OCI-LY1 (cell line): ENCODE data around the gene CDK9.
"Not testable (repeated sequence)": the region's sequence is repeated elsewhere in the genome, so short reads cannot be mapped to it uniquely, and the experiment has no call there.

Source experiments
- H2AFZ ChIP-seq: fragments of 200-600 bp; sonication (generic), shearing (Covaris generic); 2 replicates; pipeline ENCODE4 v1.6.0; 2014; ENCODE audit warnings: antibody characterized with exemption, mild to moderate bottlenecking, low read length
- H3F3A ChIP-seq: fragments of 200-600 bp; sonication (generic), shearing (Covaris generic); 2 replicates; pipeline ENCODE4 v1.6.0; 2014; ENCODE audit warnings: mild to moderate bottlenecking, antibody characterized with exemption, low read length, moderate library complexity; ENCODE audit not compliant: insufficient read depth
- H3K27ac ChIP-seq: fragments of 200-600 bp; sonication (generic); 2 replicates; pipeline ENCODE4 v1.5.1; 2014; ENCODE audit warnings: low read length, mixed run types, mild to moderate bottlenecking, low read depth; ENCODE audit not compliant: poor library complexity, severe bottlenecking
- H3K27me3 ChIP-seq: fragments of 200-600 bp; sonication (generic); 2 replicates; pipeline ENCODE4 v1.6.0; 2014; ENCODE audit warnings: antibody characterized with exemption, mild to moderate bottlenecking, low read length, moderate library complexity; ENCODE audit not compliant: insufficient read depth
- H3K36me3 ChIP-seq: fragments of 200-600 bp; sonication (generic); 2 replicates; pipeline ENCODE4 v1.6.1; 2014; ENCODE audit warnings: mild to moderate bottlenecking, antibody characterized with exemption, low read length, moderate library complexity, mixed read lengths; ENCODE audit not compliant: insufficient read depth
- H3K4me1 ChIP-seq: fragments of 200-600 bp; sonication (generic); 2 replicates; pipeline ENCODE4 v1.5.1; 2014; ENCODE audit warnings: mild to moderate bottlenecking, low read length, moderate library complexity; ENCODE audit not compliant: insufficient read depth, severe bottlenecking
- H3K4me2 ChIP-seq: fragments of 200-600 bp; sonication (generic), shearing (Covaris generic); 2 replicates; pipeline ENCODE4 v1.6.1; 2014; ENCODE audit warnings: low read length
- H3K4me3 ChIP-seq: fragments of 200-600 bp; sonication (generic); 2 replicates; pipeline ENCODE4 v1.5.1; 2014; ENCODE audit warnings: low read length, low read depth, mild to moderate bottlenecking, mixed read lengths; ENCODE audit not compliant: poor library complexity, severe bottlenecking
- H3K79me2 ChIP-seq: fragments of 200-600 bp; shearing (Covaris generic); 2 replicates; pipeline ENCODE4 v1.6.1; 2016; ENCODE audit warnings: mixed run types, low read length, mixed read lengths; ENCODE audit not compliant: insufficient read depth
- H3K9ac ChIP-seq: fragments of 200-600 bp; sonication (generic), shearing (Covaris generic); 2 replicates; pipeline ENCODE4 v1.6.1; 2014; ENCODE audit warnings: mild to moderate bottlenecking, low read length, mixed read lengths
- H3K9me2 ChIP-seq: fragments of 200-600 bp; sonication (generic), shearing (Covaris generic); 2 replicates; pipeline ENCODE4 v1.6.1; 2014; ENCODE audit warnings: low read depth, mild to moderate bottlenecking, low read length, mixed read lengths
- H3K9me3 ChIP-seq: fragments of 200-600 bp; shearing (Covaris generic); 2 replicates; pipeline ENCODE4 v1.6.1; 2014; ENCODE audit warnings: low read length, mixed read lengths
- H4K20me1 ChIP-seq: fragments of 200-600 bp; sonication (generic), shearing (Covaris generic); 2 replicates; pipeline ENCODE4 v1.6.0; 2016; ENCODE audit warnings: mild to moderate bottlenecking, low read length; ENCODE audit not compliant: insufficient read depth
- EZH2 ChIP-seq: fragments of 200-600 bp; sonication (generic), shearing (Covaris generic); IDR thresholded peaks from 2 replicates; pipeline ENCODE4 v1.8.0; 2017; ENCODE audit warnings: borderline replicate concordance, mixed run types, mild to moderate bottlenecking, antibody characterized with exemption, low read length, moderate library complexity, mixed read lengths
- TF ChIP-seq, protein P1 (sequence below): fragments of 200-600 bp; sonication (generic), shearing (Covaris generic); IDR thresholded peaks from 2 replicates; pipeline ENCODE4 v1.5.1; 2017; ENCODE audit warnings: mild to moderate bottlenecking, antibody characterized with exemption, low read length, moderate library complexity, mixed read lengths

The CDK9 gene

DNA sequence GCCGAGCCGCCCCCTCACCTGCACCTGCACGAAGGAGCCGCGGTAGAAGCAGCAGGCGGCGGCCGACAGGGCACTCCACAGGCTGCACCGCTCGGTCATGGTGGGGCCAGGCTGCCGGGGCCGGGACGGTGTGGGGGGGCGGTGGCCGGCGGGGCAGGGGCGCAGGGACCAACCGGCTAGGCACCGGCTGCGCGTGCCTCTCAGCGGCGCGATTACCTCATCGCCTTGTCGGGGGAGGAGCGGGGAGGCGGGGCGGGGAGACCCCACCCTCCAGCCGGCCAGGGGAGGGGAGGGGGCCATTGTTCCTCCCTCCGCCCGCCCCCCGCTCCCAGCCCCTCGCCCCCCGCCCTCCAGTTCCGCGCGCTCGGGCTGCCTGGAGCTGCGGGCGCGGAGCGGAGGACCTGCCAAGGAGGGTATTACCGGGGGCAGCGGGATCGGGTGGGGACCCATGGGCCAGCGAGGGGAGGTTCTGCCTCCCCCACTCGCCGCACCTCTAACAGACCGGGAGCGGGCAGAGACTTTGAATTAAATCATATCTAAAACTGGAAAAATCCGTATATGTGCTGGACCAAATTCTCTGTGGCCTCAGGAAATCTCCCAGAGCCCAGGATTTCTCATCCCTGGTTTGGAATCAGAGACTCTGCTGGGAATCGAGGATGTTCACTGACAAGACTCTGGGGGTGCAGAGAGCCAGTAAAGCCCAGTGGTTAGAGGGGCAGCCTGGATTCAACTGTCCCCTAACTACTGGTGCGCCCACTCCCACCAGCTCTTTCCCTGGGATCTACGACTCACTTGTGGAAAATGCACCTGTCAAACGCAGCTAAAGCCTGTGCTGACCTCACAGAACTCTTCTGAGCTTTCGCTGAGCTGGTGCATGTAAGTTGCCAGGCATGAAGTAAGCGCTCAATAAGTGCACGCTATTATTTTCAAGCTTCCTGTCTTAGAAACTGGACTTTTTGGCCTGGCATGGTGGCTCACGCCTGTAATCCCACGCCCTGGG is 30.5 kb upstream of the CDK9 start:
- no peaks in the 10 kb centered on the region for H4K20me1 ChIP-seq
- no peaks in the 10 kb centered on the region for H3K9me2 ChIP-seq
- no peak overlapping the region for H3K27ac ChIP-seq
- no peaks in the 10 kb centered on the region for H3F3A ChIP-seq
- no peaks in the 10 kb centered on the region for H3K27me3 ChIP-seq
- H3K9me3 ChIP-seq = no peaks in the 10 kb centered on the region
- no peaks in the 10 kb centered on the region for H3K79me2 ChIP-seq
- no peak overlapping the region for H2AFZ ChIP-seq
- no peak overlapping the region for H3K9ac ChIP-seq
- no peak overlapping the region for H3K4me3 ChIP-seq
- TF ChIP-seq, protein P1, sequence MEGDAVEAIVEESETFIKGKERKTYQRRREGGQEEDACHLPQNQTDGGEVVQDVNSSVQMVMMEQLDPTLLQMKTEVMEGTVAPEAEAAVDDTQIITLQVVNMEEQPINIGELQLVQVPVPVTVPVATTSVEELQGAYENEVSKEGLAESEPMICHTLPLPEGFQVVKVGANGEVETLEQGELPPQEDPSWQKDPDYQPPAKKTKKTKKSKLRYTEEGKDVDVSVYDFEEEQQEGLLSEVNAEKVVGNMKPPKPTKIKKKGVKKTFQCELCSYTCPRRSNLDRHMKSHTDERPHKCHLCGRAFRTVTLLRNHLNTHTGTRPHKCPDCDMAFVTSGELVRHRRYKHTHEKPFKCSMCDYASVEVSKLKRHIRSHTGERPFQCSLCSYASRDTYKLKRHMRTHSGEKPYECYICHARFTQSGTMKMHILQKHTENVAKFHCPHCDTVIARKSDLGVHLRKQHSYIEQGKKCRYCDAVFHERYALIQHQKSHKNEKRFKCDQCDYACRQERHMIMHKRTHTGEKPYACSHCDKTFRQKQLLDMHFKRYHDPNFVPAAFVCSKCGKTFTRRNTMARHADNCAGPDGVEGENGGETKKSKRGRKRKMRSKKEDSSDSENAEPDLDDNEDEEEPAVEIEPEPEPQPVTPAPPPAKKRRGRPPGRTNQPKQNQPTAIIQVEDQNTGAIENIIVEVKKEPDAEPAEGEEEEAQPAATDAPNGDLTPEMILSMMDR = no peak
- TF ChIP-seq EZH2 = no peak
- H3K4me2 ChIP-seq = no peak overlapping the region
- no peaks in the 10 kb centered on the region; the same call in 1 of the 2 replicates for H3K36me3 ChIP-seq
- no peaks in the 10 kb centered on the region for H3K4me1 ChIP-seq

DNA sequence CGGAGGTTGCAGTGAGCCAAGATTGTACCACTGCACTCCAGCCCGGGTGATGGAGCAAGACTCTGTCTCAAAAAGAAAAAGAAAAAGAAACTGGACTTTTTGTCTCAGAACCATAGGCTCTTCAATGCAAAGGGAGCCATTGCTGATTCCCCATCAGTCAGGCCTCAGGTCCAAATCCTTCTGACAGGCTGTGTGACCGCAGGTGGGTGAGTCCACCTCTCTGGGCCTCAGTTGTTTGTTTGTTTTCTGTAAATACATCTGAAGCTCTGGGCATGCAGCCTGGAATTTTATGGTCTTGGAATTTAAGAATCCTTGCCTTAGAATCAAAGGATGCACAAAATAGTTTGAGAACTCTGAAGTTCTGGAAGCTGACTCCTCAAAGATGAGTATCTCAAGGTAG is 29.6 kb upstream of the CDK9 start:
- Histone ChIP-seq H3K4me2 (no peak overlapping the region), H3K9me3 (no peaks in the 10 kb centered on the region), H4K20me1 (no peaks in the 10 kb centered on the region), H3K4me3 (no peak overlapping the region), H2AFZ (no peak overlapping the region), H3K79me2 (no peaks in the 10 kb centered on the region), H3K27ac (no peak overlapping the region), H3K27me3 (no peaks in the 10 kb centered on the region), H3K4me1 (no peaks in the 10 kb centered on the region), H3K36me3 (no peaks in the 10 kb centered on the region), H3K9me2 (no peaks in the 10 kb centered on the region), H3K9ac (no peak overlapping the region), H3F3A (no peaks in the 10 kb centered on the region)
- TF ChIP-seq, protein P1 = no peak
- TF ChIP-seq EZH2 = no peak

DNA sequence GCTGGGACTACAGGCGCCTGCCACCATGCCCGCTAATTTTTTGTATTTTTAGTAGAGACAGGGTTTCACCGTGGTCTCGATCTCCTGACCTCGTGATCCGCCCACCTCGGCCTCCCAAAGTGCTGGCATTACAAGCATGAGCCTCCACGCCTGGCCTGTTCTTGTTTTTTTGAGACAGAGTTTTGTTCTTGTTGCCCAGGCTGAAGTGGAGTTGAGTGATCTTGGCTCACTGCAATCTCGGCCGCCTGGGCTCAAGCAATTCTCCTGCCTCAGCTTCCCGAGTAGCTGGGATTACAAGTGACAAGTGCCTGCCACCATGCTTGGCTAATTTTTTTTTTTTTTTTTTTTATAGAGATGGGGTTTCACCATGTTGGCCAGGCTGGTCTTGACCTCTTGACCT is 29.1 kb upstream of the CDK9 start:
- not testable (repeated sequence) for H3K4me3 ChIP-seq, H3K27ac ChIP-seq, H3K4me2 ChIP-seq, H3F3A ChIP-seq, H2AFZ ChIP-seq, H3K9ac ChIP-seq, H3K4me1 ChIP-seq, H3K9me2 ChIP-seq, H3K9me3 ChIP-seq, H3K27me3 ChIP-seq, H3K36me3 ChIP-seq, H3K79me2 ChIP-seq, H4K20me1 ChIP-seq

DNA sequence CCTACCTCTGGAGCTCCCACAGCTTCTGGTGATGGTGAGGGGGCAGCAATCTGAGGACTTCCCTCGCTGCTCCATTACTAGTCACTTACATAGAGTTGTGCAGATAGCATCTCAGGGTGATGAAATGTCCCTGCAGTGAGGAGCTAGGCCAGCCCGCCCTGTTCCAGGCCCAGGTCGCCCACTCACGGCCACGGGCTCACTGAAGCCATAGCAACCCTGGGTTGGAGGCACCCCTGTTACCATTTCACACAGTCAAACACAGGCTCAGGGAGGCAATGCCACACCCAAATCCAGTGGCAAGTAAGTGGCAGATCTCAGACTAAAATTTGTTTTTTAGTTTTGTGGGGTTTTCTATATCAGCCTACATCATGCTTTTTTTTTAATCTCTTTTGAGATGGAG is 27.0 kb upstream of the CDK9 start:
- no peaks in the 10 kb centered on the region for H3K27me3 ChIP-seq

More for the DNA sequence above, 27.0 kb upstream of the CDK9 start:
- no peaks in the 10 kb centered on the region for H3F3A ChIP-seq
- H2AFZ ChIP-seq = no peak overlapping the region
- no peaks in the 10 kb centered on the region for H3K36me3 ChIP-seq
- no peak for TF ChIP-seq EZH2
- TF ChIP-seq, protein P1 = no peak
- H3K9ac ChIP-seq = no peak overlapping the region
- no peaks in the 10 kb centered on the region for H3K9me3 ChIP-seq
- no peak overlapping the region for H3K27ac ChIP-seq
- H3K4me1 ChIP-seq = no peaks in the 10 kb centered on the region
- H3K4me3 ChIP-seq = no peak overlapping the region
- H3K79me2 ChIP-seq = no peaks in the 10 kb centered on the region
- no peaks in the 10 kb centered on the region for H3K9me2 ChIP-seq
- no peaks in the 10 kb centered on the region for H4K20me1 ChIP-seq
- no peak overlapping the region for H3K4me2 ChIP-seq
